Endodermal cell (in vitro differentiated cells): Measurements from ENCODE around the gene CAP1. TPM values are rescaled to one million over a fixed set of nuclear protein-coding genes. Genes with fewer than 3 reads are reported as not detected.

ENCODE experiments used
- DNase-seq: peaks from one replicate; pipeline ENCODE4 v3.0.0-alpha.2; 2017
- H3K27ac ChIP-seq: 2 replicates; pipeline ENCODE4 v1.5.1; 2013; ENCODE audit warnings: mild to moderate bottlenecking, low read depth, low read length, moderate library complexity
- H3K27me3 ChIP-seq: 2 replicates; pipeline ENCODE4 v1.6.1; 2013; ENCODE audit warnings: mild to moderate bottlenecking, low read length, moderate library complexity; ENCODE audit not compliant: insufficient read depth, control insufficient read depth, poor library complexity, severe bottlenecking
- H3K36me3 ChIP-seq: 2 replicates; pipeline ENCODE4 v1.7.0; 2013; ENCODE audit warnings: mild to moderate bottlenecking, low read length, moderate library complexity; ENCODE audit not compliant: control insufficient read depth, insufficient read depth
- H3K4me1 ChIP-seq: one replicate; pipeline ENCODE4 v1.7.0; 2013; ENCODE audit warnings: low read length; ENCODE audit not compliant: control insufficient read depth, insufficient read depth
- H3K4me3 ChIP-seq: 2 replicates; pipeline ENCODE4 v1.5.1; 2013; ENCODE audit warnings: mild to moderate bottlenecking, low read length, moderate library complexity
- H3K9ac ChIP-seq: 2 replicates; pipeline ENCODE4 v1.6.1; 2013; ENCODE audit warnings: mild to moderate bottlenecking, low read length, moderate library complexity; ENCODE audit not compliant: poor library complexity, severe bottlenecking; ENCODE audit errors: extremely low read depth
- H3K9me3 ChIP-seq: 2 replicates; pipeline ENCODE4 v1.6.1; 2013; ENCODE audit warnings: mild to moderate bottlenecking, low read length, moderate library complexity; ENCODE audit not compliant: control insufficient read depth
- H3K27ac Mint-ChIP-seq: 2 replicates; pipeline ENCODE4 v1.8.0; 2020; ENCODE audit warnings: mixed read lengths
- H3K27me3 Mint-ChIP-seq: 2 replicates; pipeline ENCODE4 v1.8.0; 2021; ENCODE audit warnings: mild to moderate bottlenecking, mixed read lengths; ENCODE audit not compliant: insufficient read depth
- H3K36me3 Mint-ChIP-seq: 2 replicates; pipeline ENCODE4 v1.8.0; 2020; ENCODE audit warnings: low read depth, mixed read lengths
- H3K4me1 Mint-ChIP-seq: 2 replicates; pipeline ENCODE4 v1.8.0; 2020; ENCODE audit warnings: mixed read lengths
- H3K4me3 Mint-ChIP-seq: 2 replicates; pipeline ENCODE4 v1.8.0; 2020; ENCODE audit warnings: mild to moderate bottlenecking, moderate library complexity, mixed read lengths
- H3K9me3 Mint-ChIP-seq: 2 replicates; pipeline ENCODE4 v1.8.0; 2020; ENCODE audit warnings: mild to moderate bottlenecking, mixed read lengths
- CTCF ChIP-seq: fragments of 200-600 bp; sonication (generic); conservative IDR thresholded peaks from 2 replicates; pipeline ENCODE4 v1.5.0; 2021; ENCODE audit warnings: antibody characterized with exemption, mild to moderate bottlenecking
- WGBS, 2 experiments: methylation state at CpG; one replicate each; pipeline versions ENCODE4 v1.1.5 to v1.1.7; 2013; ENCODE audit warnings: missing lambda C conversion rate in 2 of 2, mixed read lengths in 1 of 2; ENCODE audit not compliant: insufficient coverage in 1 of 2, insufficient read length in 1 of 2; 5-methylcytosine and 5-hydroxymethylcytosine counted together
- total RNA-seq, 2 donors: library from RNA; stranded (reverse); fragmentation: NEBNext Ultra II Directional in 1 of 2; extraction: Animal tissue kit (Norgen Biotek cat#: 25700) in 1 of 2; gene quantifications; 2 replicates in 1 of 2; 3 replicates in 1 of 2; pipeline ENCODE4 v1.2.1, GENCODE V29; 2021

Gene CAP1
- total RNA-seq, 2 donors from 2014 or later = 260 to 287 TPM

- Histone ChIP-seq H3K9ac (no peak overlapping the region), H3K4me3 (no peak overlapping the region), H3K36me3 (no peaks in the 10 kb centered on the region), H3K27ac (no peak overlapping the region), H3K9me3 (no peaks in the 10 kb centered on the region), H3K4me1 (no peaks in the 10 kb centered on the region), H3K27me3 (no peaks in the 10 kb centered on the region)
- Mint-ChIP-seq H3K36me3 (peaks cover 4% of the 10 kb centered on the region), H3K9me3 (peaks cover 17% of the 10 kb centered on the region), H3K4me1 (no peaks in the 10 kb centered on the region), H3K27me3 (peaks cover 13% of the 10 kb centered on the region), H3K4me3 (no peak overlapping the region), H3K27ac (no peak overlapping the region)
- no peak for DNase-seq
- 82 to 100% methylated on average over 1 to 2 of the region's 2 CpGs for WGBS, 2 experiments
- no peak for TF ChIP-seq CTCF
These were observed 15.9 kb upstream of the CAP1 start for GRCh38 chr1:40024671-40025070.

GRCh38 chr1:40027647-40028046 lies 12.9 kb upstream of the CAP1 start:
- Histone ChIP-seq H3K4me1 (no peaks in the 10 kb centered on the region), H3K9ac (no peak overlapping the region), H3K4me3 (no peak overlapping the region), H3K27ac (no peak overlapping the region), H3K27me3 (no peaks in the 10 kb centered on the region), H3K36me3 (no peaks in the 10 kb centered on the region), H3K9me3 (no peaks in the 10 kb centered on the region)
- H3K27me3 Mint-ChIP-seq = peaks cover 10% of the 10 kb centered on the region
- H3K9me3 Mint-ChIP-seq = peaks cover 12% of the 10 kb centered on the region
- DNase-seq = no peak
- peaks cover 4% of the 10 kb centered on the region for H3K36me3 Mint-ChIP-seq
- H3K4me3 Mint-ChIP-seq = no peak overlapping the region
- no peak for TF ChIP-seq CTCF
- no peaks in the 10 kb centered on the region for H3K4me1 Mint-ChIP-seq
- H3K27ac Mint-ChIP-seq = no peak overlapping the region

- Histone ChIP-seq H3K36me3 (no peaks in the 10 kb centered on the region), H3K9me3 (no peaks in the 10 kb centered on the region), H3K27ac (no peak overlapping the region), H3K9ac (no peak overlapping the region), H3K4me3 (no peak overlapping the region), H3K4me1 (no peaks in the 10 kb centered on the region), H3K27me3 (no peaks in the 10 kb centered on the region)
- Mint-ChIP-seq H3K9me3 (peaks cover 6% of the 10 kb centered on the region), H3K4me1 (no peaks in the 10 kb centered on the region), H3K4me3 (no peak overlapping the region), H3K27me3 (peaks cover 7% of the 10 kb centered on the region), H3K27ac (no peak overlapping the region), H3K36me3 (no peaks in the 10 kb centered on the region)
- DNase-seq = no peak
- no peak for TF ChIP-seq CTCF
- 88 to 95% methylated on average over 3 of the region's 3 CpGs for WGBS, 2 experiments
These were observed 10.9 kb upstream of the CAP1 start for GRCh38 chr1:40029608-40030007.
